Lower leg skin (tissue), 3 donors: ENCODE data around the gene NEDD9.

Source experiments
- CTCF ChIP-seq, 3 donors: fragments of 450-650 bp; IDR thresholded peaks; one replicate each; pipeline ENCODE4 v1.5.1; 2016; ENCODE audit warnings: antibody characterized with exemption in 3 of 3, mild to moderate bottlenecking in 3 of 3, moderate library complexity in 2 of 3
- POLR2A ChIP-seq, 2 donors: fragments of 450-650 bp; IDR thresholded peaks; one replicate each; pipeline ENCODE4 v1.6.1; 2016 to 2017; ENCODE audit warnings: antibody characterized with exemption in 2 of 2, mild to moderate bottlenecking in 1 of 2, moderate library complexity in 1 of 2

DNA sequence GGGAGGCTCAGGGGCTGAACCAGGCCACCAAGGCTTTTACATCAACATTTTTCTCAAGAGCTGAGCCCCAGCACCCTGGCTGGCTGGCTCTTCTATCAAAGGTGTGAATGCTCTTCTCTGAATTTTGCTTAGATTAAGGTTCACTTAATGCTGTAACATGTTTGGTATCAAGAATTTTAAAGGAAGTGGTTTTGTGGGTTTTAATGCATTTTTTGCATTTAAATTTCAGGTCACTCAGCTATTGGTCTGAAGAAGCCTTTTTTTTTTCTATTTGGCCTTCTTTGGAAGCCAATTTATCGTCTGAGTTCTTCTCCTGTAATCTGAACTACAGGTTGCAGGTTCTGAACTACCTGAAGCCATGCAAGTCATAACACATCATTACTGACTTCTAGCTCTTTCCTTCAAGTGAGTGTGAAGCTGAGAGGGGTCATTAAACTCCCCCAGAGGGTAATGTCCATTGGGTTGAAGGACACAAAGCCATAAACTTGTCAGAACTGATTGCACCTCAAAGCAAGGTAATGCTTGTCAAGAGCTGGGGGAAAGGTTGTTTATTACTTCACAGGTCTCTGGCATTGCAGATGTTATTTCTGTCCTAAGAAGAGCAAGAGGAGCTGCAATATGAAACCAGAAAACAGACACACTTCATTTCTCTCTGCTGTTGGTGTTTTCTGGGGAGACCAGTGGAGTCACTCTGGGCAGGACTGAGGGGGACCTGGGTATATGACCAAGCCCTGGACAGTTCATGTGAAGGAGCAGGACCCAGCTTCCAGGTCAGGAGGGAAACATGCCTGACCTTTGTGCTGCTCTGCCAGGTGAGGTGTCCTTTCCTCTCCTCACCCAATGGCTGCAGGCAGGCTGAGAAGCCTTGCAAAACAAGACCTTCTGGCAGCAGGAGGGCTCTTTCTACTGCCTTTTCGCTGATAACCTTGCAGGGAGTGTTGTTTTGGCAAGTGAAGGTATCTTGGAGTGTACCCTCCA is 26.1 kb upstream of the NEDD9 start:
- no peak for TF ChIP-seq CTCF (IDR thresholded peaks at IDR 0.05)
- TF ChIP-seq POLR2A (IDR thresholded peaks at IDR 0.05): no peak
